Parathyroid adenoma (tissue), 2 donors: ENCODE measurements around the gene SLC5A2.

Source experiments
- H2AFZ ChIP-seq: fragments of 300-600 bp; sonication (generic); one replicate; pipeline ENCODE4 v1.7.0; 2017; ENCODE audit warnings: antibody characterized with exemption, mild to moderate bottlenecking
- H3K27ac ChIP-seq: fragments of 300-600 bp; sonication (generic); one replicate; pipeline ENCODE4 v1.7.0; 2017
- H3K27me3 ChIP-seq: fragments of 300-600 bp; sonication (generic); one replicate; pipeline ENCODE4 v1.7.0; 2017; ENCODE audit warnings: low read length; ENCODE audit not compliant: control insufficient read depth, insufficient read depth
- H3K36me3 ChIP-seq: fragments of 300-600 bp; sonication (generic); one replicate; pipeline ENCODE4 v1.7.0; 2017; ENCODE audit warnings: low read length; ENCODE audit not compliant: control insufficient read depth, insufficient read depth
- H3K4me1 ChIP-seq: fragments of 300-600 bp; sonication (generic); one replicate; pipeline ENCODE4 v1.7.0; 2017; ENCODE audit warnings: control low read depth
- H3K4me2 ChIP-seq: fragments of 300-600 bp; sonication (generic); one replicate; pipeline ENCODE4 v1.7.0; 2017; ENCODE audit warnings: low read length
- H3K4me3 ChIP-seq: fragments of 300-600 bp; sonication (generic); one replicate; pipeline ENCODE4 v1.7.0; 2017; ENCODE audit warnings: low read depth, low read length
- H3K79me2 ChIP-seq: fragments of 300-600 bp; sonication (generic); one replicate; pipeline ENCODE4 v1.7.0; 2017; ENCODE audit warnings: control low read depth
- H3K9ac ChIP-seq: fragments of 300-600 bp; sonication (generic); one replicate; pipeline ENCODE4 v1.7.0; 2017; ENCODE audit warnings: mild to moderate bottlenecking
- H3K9me3 ChIP-seq: fragments of 300-600 bp; sonication (generic); one replicate; pipeline ENCODE4 v1.7.0; 2017; ENCODE audit warnings: low read length; ENCODE audit not compliant: control insufficient read depth
- CTCF ChIP-seq: fragments of 300-600 bp; sonication (generic); IDR thresholded peaks from one replicate; pipeline ENCODE4 v1.7.0; 2017; ENCODE audit warnings: antibody characterized with exemption, mild to moderate bottlenecking
- donor health status: primary hyperparathyroidism.

SLC5A2 gene

GRCh38 chr16:31489616-31490584, 7.0 kb downstream of the SLC5A2 start:
- Histone ChIP-seq H3K4me2 (no peak overlapping the region), H3K4me1 (peaks cover 4% of the 10 kb centered on the region), H3K9ac (no peak overlapping the region), H2AFZ (no peak overlapping the region), H3K27me3 (no peaks in the 10 kb centered on the region), H3K27ac (no peak overlapping the region), H3K4me3 (no peak overlapping the region), H3K9me3 (no peaks in the 10 kb centered on the region), H3K36me3 (no peaks in the 10 kb centered on the region), H3K79me2 (no peaks in the 10 kb centered on the region)
- no peak for TF ChIP-seq CTCF

- Histone ChIP-seq H3K27ac (no peak overlapping the region), H3K36me3 (no peaks in the 10 kb centered on the region), H3K9ac (no peak overlapping the region), H3K4me1 (peaks cover 4% of the 10 kb centered on the region), H3K79me2 (peaks cover 3% of the 10 kb centered on the region), H2AFZ (no peak overlapping the region), H3K9me3 (no peaks in the 10 kb centered on the region), H3K4me3 (no peak overlapping the region), H3K27me3 (no peaks in the 10 kb centered on the region), H3K4me2 (no peak overlapping the region)
- TF ChIP-seq CTCF, result no peak
Measured at GRCh38 chr16:31491778-31492418, 9.0 kb downstream of the SLC5A2 start.

DNA sequence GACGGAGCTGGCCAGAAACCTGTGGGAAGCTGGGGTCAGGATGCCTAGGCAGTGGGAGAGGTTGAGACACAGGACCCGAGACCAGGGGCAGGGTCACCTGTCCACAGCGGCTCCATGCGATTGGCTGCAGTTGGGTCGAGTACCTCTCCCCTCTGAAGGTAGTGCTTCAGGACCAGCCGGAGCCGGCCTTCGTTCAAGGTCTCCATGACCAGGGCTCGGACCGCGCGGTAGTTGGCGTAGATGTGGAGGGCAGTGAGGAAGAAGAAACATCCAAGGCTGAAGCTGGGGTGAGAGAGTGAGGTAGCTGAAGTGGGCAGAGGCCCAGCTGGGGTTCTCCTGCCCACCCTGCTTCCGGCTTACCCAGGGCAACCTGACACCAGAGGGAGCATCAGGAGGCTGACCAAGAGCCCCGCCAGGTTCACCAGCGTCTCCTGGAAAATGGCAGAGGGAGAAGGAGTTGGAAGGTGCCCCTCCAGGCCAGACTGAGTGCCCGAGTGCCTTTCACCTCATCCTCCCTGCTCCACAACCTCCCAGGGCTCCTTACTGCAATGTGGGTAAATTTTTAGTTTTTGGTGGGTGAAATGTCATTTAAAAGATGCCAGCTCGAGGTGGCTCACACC, 10.7 kb downstream of the SLC5A2 start:
- no peak overlapping the region for H3K4me2 ChIP-seq

DNA sequence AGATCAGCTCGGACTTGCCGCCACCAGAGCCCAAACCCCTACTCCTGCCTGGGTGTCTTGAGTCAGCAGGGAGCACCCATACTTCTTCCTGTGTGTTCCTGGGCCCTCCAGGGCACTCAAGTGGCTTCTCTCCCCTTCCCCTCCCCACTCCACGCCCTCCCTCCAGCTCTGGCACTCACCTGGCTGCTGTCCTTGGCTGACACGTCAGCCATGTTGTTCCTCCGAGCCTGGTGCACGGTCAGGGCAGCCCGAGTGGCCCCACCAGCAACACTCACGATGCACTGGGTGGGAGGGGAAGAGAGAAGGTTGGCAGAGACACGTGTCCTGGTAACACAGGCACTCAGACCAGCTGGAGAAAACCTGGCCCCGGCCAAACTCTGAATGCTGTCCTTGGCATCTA, 13.7 kb downstream of the SLC5A2 start:
- Histone ChIP-seq H3K79me2 (peaks cover 31% of the 10 kb centered on the region), H2AFZ (no peak overlapping the region), H3K27me3 (no peaks in the 10 kb centered on the region), H3K36me3 (no peaks in the 10 kb centered on the region), H3K27ac (no peak overlapping the region), H3K9ac (no peak overlapping the region), H3K4me1 (no peaks in the 10 kb centered on the region), H3K4me2 (no peak overlapping the region), H3K9me3 (no peaks in the 10 kb centered on the region), H3K4me3 (no peak overlapping the region)
- no peak for TF ChIP-seq CTCF

More for the DNA sequence above, 10.7 kb downstream of the SLC5A2 start:
- H3K4me3 ChIP-seq, result no peak overlapping the region
- H3K36me3 ChIP-seq, result no peaks in the 10 kb centered on the region
- no peaks in the 10 kb centered on the region for H3K27me3 ChIP-seq
- H3K9me3 ChIP-seq, result no peaks in the 10 kb centered on the region
- peaks cover 13% of the 10 kb centered on the region for H3K79me2 ChIP-seq
- H3K4me1 ChIP-seq, result no peaks in the 10 kb centered on the region
- no peak for TF ChIP-seq CTCF
- H3K9ac ChIP-seq, result no peak overlapping the region
- H2AFZ ChIP-seq, result no peak overlapping the region
- H3K27ac ChIP-seq, result no peak overlapping the region
